ENCODE data around the gene MEFV. TPM values are rescaled to one million over a fixed set of nuclear protein-coding genes. Genes with fewer than 3 reads are reported as not detected.
A peak's percentile ranks its signal among the peaks of the same experiment; 100 is the strongest.
"Not testable (repeated sequence)": the region's sequence is repeated elsewhere in the genome, so short reads cannot be mapped to it uniquely, and the experiment has no call there.

MEFV gene
- total RNA-seq, 1 donor from 2014 or later, result not detected

DNA sequence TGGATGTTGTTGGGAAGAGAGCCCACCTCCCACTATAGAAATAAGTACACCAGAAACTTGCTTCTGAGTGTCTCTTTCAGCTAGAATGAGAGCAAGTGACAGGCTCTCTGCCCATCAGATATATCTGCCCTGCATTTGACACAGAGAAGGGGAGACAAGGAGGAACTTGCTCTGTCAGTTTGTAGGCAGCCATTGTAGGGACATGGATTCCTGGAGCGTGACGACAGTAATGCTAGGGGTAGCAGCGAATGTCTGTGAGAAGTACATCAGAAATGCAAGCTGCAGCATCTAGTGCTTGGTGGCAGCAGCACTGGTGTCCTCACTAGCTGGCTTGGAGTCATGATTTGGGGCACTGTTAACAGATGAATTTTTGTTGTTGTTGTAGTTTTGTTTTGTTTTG lies 44.4 kb downstream of the MEFV start:
- peak; percentile 13 for DNase-seq (ENCODE audit: extremely low spot score, unreplicated experiment)
- no peaks in the 10 kb centered on the region for H3K36me3 Mint-ChIP-seq
- H3K27ac Mint-ChIP-seq, result no peak overlapping the region
- no peaks in the 10 kb centered on the region for H3K4me1 Mint-ChIP-seq (ENCODE audit: unreplicated experiment)
- peaks cover 15% of the 10 kb centered on the region for H3K27me3 Mint-ChIP-seq
- TF ChIP-seq, protein P1, sequence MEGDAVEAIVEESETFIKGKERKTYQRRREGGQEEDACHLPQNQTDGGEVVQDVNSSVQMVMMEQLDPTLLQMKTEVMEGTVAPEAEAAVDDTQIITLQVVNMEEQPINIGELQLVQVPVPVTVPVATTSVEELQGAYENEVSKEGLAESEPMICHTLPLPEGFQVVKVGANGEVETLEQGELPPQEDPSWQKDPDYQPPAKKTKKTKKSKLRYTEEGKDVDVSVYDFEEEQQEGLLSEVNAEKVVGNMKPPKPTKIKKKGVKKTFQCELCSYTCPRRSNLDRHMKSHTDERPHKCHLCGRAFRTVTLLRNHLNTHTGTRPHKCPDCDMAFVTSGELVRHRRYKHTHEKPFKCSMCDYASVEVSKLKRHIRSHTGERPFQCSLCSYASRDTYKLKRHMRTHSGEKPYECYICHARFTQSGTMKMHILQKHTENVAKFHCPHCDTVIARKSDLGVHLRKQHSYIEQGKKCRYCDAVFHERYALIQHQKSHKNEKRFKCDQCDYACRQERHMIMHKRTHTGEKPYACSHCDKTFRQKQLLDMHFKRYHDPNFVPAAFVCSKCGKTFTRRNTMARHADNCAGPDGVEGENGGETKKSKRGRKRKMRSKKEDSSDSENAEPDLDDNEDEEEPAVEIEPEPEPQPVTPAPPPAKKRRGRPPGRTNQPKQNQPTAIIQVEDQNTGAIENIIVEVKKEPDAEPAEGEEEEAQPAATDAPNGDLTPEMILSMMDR (conservative IDR thresholded peaks at IDR 0.05), result no peak
- H3K9me3 Mint-ChIP-seq, result no peaks in the 10 kb centered on the region
- H3K4me3 Mint-ChIP-seq, result no peak overlapping the region

DNA sequence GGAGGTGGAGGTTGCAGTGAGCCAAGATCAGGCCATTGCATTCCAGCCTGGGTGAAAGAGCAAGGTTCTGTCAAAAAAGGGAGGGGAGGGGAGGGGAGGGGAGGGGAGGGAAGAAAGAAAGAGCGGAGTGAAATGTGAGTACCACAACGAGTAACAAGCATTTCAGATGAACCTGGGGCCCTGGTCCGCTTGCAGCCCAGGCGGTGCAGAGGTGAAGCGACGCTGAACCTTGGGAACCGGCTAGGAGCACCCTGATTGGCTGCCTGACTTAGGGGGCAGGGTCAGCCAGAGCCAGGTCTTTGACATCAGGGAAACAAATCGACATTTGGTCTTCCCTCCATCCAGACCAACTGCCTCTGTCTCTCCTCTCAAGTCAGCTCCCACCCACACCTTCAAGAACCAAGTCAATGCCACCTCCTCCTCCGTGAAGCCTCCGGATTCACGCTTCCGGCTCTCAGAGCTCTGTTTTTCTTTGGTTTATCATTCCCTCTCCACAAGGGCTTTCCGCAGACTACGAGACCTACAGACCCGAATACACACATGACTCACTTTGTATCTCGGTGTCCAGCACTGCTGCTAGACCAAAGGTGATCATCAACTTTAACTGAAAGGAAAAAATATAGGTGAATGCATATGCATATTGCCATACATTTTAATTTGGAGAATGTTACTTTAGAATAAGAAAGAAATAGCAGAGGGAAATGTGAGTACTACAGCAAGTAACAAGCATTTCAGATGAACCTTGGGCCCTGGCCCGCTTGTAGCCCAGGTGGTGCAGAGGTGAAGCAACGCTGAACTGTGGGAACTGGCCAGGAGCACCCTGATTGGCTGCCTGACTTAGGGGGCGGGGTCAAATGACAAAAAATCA lies 49.1 kb downstream of the MEFV start:
- Mint-ChIP-seq H3K36me3 (no peaks in the 10 kb centered on the region), H3K4me1 (ENCODE audit: unreplicated experiment) (no peaks in the 10 kb centered on the region)
- TF ChIP-seq, protein P1 (conservative IDR thresholded peaks at IDR 0.05), result no peak

DNA sequence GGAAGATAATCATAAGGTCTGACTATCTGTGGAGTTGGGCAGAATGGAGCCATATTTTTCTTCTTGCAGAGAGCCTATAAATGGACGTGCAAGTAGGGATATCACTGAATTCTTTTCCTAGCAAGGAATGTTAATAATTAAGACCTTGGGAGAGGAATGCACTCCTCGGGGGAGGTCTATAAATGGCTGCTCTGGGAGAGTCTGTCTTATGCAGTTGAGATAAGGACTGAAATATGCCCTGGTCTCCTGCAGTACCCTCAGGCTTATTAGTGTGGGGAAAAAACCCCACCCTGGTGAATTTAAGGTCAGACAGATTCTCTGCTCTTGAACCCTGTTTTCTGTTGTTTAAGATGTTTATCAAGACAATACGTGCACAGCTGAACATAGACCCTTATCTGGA lies 50.5 kb downstream of the MEFV start:
- not testable (repeated sequence) for H3K4me3 Mint-ChIP-seq; H3K27ac Mint-ChIP-seq; H3K9me3 Mint-ChIP-seq; H3K36me3 Mint-ChIP-seq; DNase-seq (ENCODE audit: extremely low spot score, unreplicated experiment); H3K4me1 Mint-ChIP-seq (ENCODE audit: unreplicated experiment)
- H3K27me3 Mint-ChIP-seq, result peaks cover 33% of the 10 kb centered on the region

More for the DNA sequence above, 49.1 kb downstream of the MEFV start:
- no peak overlapping the region for H3K27ac Mint-ChIP-seq
- H3K27me3 Mint-ChIP-seq, result peaks cover 25% of the 10 kb centered on the region
- DNase-seq (ENCODE audit: extremely low spot score, unreplicated experiment), result no peak
- no peak overlapping the region for H3K4me3 Mint-ChIP-seq
- peaks cover 10% of the 10 kb centered on the region for H3K9me3 Mint-ChIP-seq

DNA sequence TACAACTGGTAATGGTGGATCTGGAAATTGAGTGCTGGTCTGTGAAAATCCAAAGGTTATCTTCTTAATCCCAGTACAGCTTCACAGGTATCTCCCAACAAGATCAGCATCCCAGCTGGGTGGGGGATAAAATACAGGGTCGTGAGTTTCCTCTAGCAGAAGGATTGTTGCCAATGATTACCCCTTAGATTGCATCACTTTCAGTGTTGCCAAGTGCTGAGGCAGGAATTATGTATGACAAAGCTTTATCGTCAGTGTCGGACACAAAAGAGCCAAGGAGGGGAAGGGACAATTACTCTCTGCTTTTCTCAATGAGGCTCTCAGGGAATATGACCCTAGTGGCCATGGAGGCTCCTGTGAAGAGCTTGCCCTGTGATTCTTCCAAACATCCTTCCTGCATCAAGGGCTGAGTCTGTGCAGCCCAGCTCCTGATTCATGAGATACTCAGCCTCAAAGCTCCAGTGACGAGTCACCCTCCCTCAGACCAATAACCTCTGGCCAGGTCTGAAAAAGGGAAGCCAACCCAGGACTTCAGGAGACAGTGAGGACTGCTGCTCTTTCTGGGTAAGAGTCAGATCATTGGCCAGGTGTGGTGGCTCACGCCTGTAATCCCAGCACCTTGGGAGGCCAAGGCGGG lies 53.4 kb downstream of the MEFV start:
- no peak for DNase-seq (ENCODE audit: extremely low spot score, unreplicated experiment)
- peaks cover 10% of the 10 kb centered on the region for H3K9me3 Mint-ChIP-seq
- H3K27me3 Mint-ChIP-seq, result peaks cover 54% of the 10 kb centered on the region
- H3K36me3 Mint-ChIP-seq, result no peaks in the 10 kb centered on the region
- H3K4me1 Mint-ChIP-seq (ENCODE audit: unreplicated experiment), result no peaks in the 10 kb centered on the region
- TF ChIP-seq, protein P1 (conservative IDR thresholded peaks at IDR 0.05), result no peak
- no peak overlapping the region for H3K4me3 Mint-ChIP-seq
- no peak overlapping the region for H3K27ac Mint-ChIP-seq

DNA sequence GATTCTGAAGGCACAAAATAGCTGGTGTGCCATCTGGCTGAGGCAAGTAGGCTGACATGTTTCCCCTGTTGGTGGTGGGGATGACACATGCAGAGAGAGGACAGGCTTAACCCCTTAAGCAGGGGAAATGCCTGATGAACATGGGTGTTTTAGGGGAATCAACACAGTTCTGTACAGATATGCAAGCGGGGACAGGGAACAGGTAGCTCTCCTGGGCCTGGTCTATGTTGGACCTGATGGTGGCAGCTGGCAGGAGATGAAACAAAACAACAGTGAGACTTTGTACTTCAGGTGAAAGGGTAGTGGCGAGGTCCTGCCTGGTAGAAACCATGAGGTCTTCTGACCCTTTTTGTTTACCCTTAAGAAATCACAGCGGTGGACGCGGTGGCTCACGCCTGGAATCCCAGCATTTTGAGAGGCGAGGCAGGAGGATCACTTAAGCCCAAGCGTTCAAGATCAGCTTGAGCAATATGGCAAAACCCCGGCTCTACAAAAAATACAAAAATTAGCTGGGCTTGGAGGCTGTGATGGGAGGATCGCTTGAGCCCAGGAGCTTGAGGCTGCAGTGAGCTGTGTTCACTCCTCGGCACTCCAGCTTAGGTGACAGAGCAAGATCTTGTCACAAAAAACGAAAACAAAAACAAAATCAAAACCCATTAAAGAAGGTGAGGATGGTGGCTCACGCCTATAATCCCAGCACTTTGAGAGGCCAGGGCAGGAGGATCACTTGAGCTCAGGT lies 57.9 kb downstream of the MEFV start:
- Mint-ChIP-seq H3K4me3 (no peak overlapping the region), H3K27ac (no peak overlapping the region), H3K9me3 (no peaks in the 10 kb centered on the region), H3K36me3 (no peaks in the 10 kb centered on the region), H3K27me3 (peaks cover 78% of the 10 kb centered on the region), H3K4me1 (ENCODE audit: unreplicated experiment) (no peaks in the 10 kb centered on the region)
- no peak for DNase-seq (ENCODE audit: extremely low spot score, unreplicated experiment)
- TF ChIP-seq, protein P1 (conservative IDR thresholded peaks at IDR 0.05), result no peak

DNA sequence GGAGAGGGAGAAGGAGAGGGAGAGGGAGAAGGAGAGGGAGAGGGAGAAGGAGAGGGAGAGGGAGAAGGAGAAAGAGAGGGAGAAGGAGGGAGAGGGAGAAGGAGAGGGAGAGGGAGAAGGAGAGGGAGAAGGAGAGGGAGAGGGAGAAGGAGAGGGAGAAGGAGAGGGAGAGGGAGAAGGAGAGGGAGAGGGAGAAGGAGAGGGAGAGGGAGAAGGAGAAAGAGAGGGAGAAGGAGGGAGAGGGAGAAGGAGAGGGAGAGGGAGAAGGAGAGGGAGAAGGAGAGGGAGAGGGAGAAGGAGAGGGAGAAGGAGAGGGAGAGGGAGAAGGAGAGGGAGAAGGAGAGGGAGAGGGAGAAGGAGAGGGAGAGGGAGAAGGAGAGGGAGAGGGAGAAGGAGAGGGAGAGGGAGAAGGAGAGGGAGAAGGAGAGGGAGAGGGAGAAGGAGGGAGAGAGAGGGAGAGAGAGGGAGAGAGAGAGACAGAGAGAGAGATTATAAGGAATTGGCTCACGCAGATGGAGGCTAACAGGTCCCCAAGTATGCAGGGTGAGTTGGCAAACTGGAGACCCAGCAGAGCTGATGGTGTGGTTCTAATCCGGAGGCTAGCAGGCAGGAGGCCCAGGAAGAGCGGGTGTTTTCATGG lies 58.6 kb downstream of the MEFV start:
- peaks cover 78% of the 10 kb centered on the region for H3K27me3 Mint-ChIP-seq

More for the DNA sequence above, 58.6 kb downstream of the MEFV start:
- DNase-seq (ENCODE audit: extremely low spot score, unreplicated experiment); H3K9me3 Mint-ChIP-seq; H3K27ac Mint-ChIP-seq; H3K36me3 Mint-ChIP-seq; H3K4me1 Mint-ChIP-seq (ENCODE audit: unreplicated experiment); H3K4me3 Mint-ChIP-seq: not testable (repeated sequence)

Data from type B pancreatic cell (in vitro differentiated cells).